A204.1 (cell line): ENCODE data around the gene LRRN4.

Experiments used
- FAIRE-seq: peaks from 2 replicates; lab custom pipeline; 2012; peaks lifted over from hg19 to GRCh38; lab: Jason Lieb, UNC

The LRRN4 gene

GRCh38 chr20:6053776-6054688, at the start of gene LRRN4:
Gene LRRN4 (minus strand): TSS chr20:6054060. CDS start chr20:6052799, 1,261 bp downstream.
- no peak for FAIRE-seq

DNA sequence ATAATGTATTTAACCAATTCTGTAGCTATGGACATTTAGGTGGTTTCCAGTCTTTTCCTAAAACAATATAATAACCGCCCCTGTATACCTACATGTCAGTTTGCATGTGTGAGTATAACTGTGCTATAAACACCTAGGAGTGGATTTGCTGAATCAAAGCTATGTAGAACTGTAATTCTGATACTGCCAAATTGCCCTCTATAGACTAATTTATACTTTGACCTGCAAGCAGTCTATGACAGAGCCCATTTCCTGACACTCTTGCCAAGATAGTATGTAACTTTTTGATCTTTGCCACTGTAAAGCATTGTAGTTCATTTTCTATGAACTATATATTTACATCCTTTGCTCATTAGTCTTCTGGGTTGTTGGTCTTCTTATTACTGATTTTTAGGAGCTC, 49.4 kb upstream of the LRRN4 start:
- no peak for FAIRE-seq

DNA sequence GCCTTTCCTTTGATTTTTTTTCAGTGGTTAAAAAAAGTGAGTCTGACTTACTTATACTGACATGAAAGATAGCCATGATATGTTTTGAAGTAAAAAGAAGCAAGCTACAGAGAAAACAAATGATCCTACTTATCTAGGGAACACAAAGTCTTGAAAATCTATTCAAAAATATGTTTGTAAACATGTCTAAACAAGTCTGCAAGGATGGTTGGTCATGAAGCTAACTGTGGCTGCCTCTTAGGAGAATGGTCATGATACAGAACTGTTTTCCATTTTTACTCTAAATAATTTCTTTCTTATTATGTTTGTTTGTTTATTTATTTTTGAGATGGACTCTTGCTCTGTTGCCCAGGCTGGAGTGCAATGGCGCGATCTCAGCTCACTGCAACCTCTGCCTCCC, 47.5 kb upstream of the LRRN4 start:
- no peak for FAIRE-seq

GRCh38 chr20:6100246-6100645, 46.4 kb upstream of the LRRN4 start:
- no peak for FAIRE-seq

DNA sequence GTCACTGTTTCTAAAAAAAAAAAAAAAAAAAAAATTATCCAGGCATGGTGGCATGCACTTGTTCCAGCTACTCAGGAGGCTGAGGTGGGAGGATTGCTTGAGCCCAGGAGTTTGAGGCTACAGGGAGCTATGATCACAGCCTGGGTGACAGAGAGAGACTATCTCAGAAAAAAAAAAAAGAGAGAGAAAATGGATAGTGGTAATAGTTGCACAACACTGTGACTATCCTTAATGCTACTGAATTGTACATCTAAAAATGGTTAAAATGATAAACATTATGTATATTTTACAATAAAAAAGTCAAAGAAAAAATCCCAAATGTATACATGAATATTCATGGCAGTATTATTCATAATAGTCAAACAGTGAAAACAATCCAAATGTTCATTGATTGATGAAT, 46.0 kb upstream of the LRRN4 start:
- FAIRE-seq: no peak

- no peak for FAIRE-seq
Observed at GRCh38 chr20:6095409-6095808, 41.5 kb upstream of the LRRN4 start.

DNA sequence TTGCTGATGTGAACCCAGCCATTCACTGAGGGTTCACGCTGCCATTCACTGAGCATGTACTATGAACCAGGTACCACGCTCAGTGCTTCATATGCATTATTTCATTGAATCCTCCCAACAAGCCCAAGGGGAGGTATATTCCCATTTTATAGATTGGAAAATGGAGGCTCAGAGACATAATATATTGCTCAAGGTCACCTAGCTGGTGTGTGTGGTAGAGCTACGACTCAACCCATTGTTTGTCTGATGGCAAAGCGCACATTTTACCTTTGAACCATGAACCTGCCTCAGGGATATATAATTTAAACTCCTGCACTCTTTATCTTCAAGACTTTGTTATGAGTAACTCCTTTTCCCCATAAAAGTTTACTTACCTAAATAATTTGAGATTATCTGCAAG, 40.7 kb upstream of the LRRN4 start:
- FAIRE-seq: no peak

DNA sequence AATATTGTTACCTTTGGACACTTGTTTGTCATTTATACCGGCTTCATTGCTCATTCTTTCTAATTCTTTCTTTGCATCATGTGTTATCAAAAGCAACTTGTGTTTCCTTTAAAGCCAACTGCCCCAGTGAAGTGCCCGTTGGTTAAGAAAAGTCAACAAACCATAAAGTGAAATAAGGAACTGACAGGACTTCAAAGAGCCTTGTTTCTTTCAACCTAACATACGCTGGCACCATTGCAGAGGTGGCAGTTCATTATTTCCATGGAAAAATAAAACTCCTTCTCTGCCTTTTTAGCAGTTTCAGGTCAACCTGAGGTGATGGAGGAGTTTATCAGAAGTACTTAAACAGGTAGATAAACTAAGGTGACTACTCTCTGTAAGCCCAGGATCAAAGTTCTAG, 40.2 kb upstream of the LRRN4 start:
- FAIRE-seq: no peak

- FAIRE-seq: no peak
Observed at GRCh38 chr20:6091661-6092060, 37.8 kb upstream of the LRRN4 start.

GRCh38 chr20:6086868-6087267, 33.0 kb upstream of the LRRN4 start:
- no peak for FAIRE-seq

GRCh38 chr20:6083926-6084325, 30.1 kb upstream of the LRRN4 start:
- FAIRE-seq: no peak

DNA sequence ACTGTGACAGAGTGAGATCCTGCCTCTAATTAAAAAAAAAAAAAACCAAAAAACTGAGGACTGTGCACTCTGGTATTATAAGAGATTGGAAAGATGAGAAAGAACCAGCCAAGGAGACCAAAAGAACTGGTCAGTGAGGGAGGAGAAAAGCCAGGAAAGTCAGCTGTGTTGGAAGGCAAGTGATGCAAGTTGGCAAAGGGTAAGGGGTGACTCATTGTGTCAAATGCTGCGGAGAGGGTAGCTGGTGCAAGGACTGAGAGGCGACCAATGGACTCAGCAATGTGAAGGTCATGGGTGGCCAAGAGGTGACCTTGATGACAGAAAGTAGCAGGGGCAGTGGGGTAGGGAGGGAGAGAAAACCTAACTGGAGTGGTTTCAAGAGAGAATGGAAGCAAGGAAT, 27.4 kb upstream of the LRRN4 start:
- no peak for FAIRE-seq

DNA sequence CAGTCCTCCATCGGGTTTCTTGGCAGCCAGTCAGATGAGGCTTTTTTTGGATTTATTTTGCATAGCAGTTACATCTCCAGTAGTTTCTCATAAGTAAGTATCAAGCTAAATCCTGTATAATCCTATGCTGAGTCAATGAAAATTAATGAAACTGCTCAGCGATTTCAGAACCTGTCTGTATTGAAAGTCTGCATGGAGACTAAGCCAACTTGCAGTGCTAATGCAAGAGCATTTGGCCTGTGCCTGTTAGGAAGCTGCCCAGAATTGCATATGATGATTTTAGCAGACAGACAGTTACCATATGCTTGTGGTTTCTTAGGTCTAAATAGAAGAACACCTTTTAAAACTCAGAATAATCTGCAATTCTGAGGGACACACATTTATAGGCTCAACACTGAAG, 25.2 kb upstream of the LRRN4 start:
- no peak for FAIRE-seq

DNA sequence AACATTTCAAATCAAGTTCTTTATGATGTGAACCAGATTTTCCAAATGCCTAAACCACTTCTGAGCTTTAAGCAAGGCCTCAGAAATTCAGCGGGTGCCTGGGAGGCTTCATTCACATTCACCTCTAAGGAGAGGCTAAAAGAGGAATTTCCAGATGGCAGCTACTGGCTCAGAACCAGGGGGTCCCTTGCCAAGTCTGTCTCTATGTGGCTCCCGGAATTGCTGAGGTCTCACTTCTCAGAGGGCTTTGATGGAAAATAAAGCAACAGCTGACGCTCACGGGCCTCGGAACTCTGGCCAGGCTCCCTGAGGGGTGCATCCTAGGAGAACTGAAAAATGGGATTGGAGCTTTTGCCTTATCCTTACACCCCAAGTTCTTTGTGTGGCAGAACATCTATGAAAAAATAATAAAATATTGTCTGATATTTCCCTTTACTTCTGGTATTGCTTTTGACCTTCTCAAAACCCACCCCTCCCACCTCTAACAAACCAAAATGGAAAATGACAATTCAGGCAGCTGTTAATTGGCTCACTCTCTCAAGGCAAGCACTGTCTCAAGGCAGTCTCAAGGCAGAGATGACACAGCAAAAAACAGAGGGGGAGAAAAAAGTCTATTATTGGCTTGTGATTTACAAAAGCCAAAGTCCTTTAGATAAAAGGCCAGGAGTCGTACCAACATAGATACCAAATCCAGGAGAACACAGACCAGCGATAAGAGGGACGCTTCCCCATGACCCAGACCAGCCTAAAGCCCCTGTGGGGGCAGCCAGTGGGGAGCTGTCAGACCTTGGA, 21.8 kb upstream of the LRRN4 start:
- no peak for FAIRE-seq

- no peak for FAIRE-seq
Observed at GRCh38 chr20:6074784-6075183, 20.9 kb upstream of the LRRN4 start.

DNA sequence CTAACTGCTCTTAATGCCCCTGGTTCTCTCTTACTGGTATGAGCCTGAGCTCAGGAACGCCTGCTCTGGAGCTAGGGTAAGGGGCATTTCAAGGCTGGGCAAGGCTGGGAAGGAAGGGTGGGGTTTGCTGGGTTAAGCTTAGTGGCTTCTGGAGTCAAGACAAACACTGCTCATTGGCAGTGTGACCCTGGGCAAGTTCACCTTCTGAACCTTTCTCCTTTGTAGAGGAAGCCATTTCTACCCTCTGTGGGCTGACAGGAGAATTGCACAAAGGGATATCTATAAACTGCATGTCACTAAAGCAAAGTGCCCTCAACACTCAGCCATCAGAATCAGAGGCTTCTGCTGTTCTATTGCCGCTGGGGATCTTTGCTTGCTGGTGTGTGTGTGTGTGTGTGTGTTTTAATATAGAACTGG, 20.3 kb upstream of the LRRN4 start:
- no peak for FAIRE-seq

DNA sequence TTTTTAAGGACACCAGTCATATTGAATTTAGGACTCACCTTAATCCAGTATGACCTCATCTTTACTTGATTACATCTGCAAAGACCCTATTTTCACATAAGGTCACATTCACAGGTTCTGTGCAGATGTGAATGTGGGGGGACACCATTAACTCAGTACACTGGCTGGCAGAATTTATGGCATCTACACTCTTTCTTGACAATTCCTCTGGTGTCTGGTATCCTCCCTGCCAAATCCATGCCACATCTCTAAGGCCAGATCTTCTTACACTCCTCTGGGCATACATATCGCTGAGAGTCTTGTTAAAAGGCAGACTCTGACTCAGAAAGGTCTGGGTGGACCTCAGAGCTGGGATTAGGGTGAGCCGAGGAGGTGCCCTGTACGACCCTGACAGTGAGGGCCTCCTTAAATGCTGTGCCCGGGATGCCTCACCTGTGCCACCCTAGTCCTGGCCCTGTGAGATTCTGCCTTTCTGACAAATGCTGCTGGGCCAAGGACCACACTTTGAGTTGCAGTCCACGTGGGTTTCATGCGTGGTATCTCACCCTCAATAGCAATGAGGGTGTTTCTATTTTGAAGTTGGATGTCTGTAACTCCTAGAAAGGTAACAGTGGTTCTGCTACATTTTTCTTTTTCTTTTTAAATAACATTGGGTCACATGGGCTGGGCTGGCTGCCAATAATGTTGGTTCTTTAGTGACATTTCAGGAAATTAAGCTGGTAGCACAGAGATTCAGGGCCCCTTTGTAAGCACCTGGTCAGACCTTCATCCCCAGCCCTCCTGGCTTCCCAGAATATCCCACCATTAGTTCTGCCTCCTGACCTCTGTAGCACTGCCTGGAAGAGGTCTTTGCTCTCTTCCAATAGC, 17.2 kb upstream of the LRRN4 start:
- no peak for FAIRE-seq

DNA sequence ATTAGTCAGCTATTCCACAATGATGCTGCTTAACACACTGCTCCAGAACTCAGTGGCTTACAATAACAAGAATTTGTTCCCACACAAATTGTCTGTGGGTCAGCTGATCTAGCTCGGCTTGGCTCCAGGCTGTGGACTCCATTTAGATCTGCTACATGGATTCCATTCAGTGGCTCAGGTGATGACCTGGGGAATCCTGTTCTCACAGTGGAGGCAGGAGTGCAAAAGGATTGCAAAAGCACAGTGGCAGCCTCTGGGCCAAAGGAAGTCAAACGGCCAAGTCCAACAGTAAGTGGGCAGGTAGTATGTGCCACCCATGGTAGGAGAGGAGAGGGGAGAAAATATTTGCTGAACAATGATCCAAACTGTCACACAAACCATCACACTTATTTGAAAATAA, 15.8 kb upstream of the LRRN4 start:
- FAIRE-seq: no peak

DNA sequence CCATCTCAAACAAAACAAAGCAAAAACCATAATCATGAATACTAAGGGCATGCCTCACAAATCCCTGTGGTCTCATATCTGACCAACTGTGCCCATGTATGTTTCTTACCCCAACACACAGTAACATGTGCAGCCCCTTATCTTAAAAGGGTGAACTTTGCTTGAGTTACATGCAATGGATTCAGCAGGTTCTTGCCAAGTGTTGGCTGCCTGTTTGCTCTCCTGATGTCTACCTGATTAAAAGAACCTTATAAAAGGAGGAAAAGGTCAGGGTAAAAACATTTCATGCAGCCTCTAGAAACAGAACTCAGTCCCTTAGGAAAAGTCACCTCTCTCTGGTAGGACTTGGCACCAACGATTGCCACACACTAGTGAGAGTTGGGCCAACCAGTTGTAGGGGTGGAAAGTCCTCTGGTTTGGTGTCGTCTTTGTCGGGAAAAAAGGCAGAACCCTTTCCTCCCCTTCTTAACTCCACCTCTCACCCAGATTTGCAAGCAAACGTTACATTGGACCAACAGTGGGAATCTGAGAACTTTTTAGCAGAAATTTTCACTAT, 14.0 kb upstream of the LRRN4 start:
- FAIRE-seq: no peak

DNA sequence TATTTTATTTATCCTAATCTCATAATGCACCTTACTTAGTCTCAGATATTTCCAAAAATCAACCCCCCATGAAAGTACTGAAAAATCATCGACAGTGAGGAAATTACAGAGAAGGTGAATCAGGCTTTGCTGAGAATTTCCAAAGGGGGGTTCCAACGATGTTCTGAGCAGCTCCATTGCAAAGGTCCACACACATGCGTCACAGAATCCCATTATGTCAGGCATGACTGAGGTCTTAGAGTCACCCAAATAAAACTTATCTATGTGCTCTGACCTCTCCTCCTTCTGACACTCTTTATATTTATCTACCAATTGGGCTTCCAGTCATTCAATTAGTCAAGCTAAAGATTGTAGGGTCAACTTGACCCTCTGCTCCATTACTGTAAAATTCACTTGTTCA, 12.7 kb upstream of the LRRN4 start:
- no peak for FAIRE-seq

DNA sequence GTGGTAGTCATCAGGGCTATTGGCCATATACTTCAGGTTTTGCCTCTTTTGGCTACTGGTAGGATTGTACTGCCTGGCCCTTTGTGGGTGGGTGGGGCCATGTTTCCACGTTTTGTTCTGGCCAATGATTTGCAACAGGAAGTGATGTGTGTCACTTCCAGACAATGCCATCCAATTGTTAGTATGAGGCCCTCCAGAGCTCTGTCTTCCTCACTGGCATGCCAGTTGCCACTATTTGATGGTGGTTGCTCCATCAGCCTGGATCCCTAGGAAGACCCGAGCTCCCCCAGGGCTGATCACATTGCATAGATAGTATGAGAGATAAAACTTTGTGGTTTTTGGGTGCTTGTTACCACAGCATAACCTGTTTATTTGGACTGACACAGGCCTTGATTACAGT, 7.7 kb upstream of the LRRN4 start:
- FAIRE-seq: no peak

DNA sequence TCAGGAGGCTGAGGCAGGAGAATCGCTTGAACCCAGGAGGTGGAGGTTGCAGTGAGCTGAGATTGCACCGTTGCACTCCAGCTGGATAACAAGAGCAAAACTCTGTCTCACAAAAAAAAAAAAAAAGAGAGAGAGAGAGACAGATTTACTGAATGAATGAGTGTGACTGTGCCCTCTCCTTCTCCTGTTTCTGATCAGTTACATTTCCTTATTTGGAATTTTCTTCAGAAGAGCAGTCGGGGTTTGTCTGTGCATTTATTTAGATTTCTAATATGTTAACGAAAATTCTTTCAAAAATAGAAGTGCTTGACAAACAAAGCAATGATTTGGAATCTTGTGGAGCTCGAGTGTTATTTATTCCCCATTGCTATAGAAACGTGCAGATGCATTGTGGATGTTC, 6.4 kb upstream of the LRRN4 start:
- no peak for FAIRE-seq
